DOHH2 (cell line): ENCODE results near the gene ZNF286A.

ENCODE experiments used
- CTCF ChIP-seq: fragments of 200-600 bp; sonication (generic); IDR thresholded peaks from one replicate; pipeline ENCODE4 v1.5.1; 2014; ENCODE audit warnings: antibody characterized with exemption, mild to moderate bottlenecking, low read depth, low read length; ENCODE audit not compliant: poor library complexity, severe bottlenecking
- EZH2phosphoT487 ChIP-seq: fragments of 200-600 bp; sonication (generic); IDR thresholded peaks from 2 replicates; pipeline ENCODE4 v1.6.1; 2017; ENCODE audit warnings: borderline replicate concordance, mild to moderate bottlenecking, antibody characterized with exemption, low read length, moderate library complexity, mixed read lengths

DNA sequence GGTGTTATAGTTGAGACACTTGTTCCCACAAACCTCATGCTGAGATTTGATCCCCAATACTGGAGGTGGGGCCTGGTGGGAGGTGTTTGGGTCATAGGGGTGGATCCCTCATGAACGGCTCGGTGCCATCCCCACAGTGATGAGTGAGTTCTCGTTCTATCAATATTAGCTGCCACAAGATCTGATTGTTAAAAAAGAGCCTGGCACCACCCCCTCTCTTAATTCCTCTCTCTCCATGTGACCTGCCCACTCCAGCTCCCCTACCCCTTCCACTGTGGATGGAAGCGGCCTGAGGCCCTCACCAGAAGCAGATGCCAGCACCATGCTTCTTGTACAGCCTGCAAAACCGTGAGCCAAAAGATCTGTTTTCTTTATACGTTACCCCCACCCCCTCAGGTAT is 46.6 kb upstream of the ZNF286A start:
- no peak for TF ChIP-seq CTCF
- no peak for TF ChIP-seq EZH2phosphoT487
